Endometrial microvascular endothelial cells (primary cell): Measurements from ENCODE around the gene TUBG2. TPM values are rescaled to one million over a fixed set of nuclear protein-coding genes. Genes with fewer than 3 reads are reported as not detected.

ENCODE experiments used
- total RNA-seq: library from RNA; depleted of rRNA; stranded (reverse); fragments of >200 nt; gene quantifications from one replicate; pipeline ENCODE4 v1.2.3, GENCODE V29; 2015; ENCODE audit errors: inconsistent ontology term

The TUBG2 gene
- total RNA-seq, 1 donor from 2014 or later = 7.4 TPM

Other genes with a start within 250 kb of the TUBG2 start
- gene CAVIN1, start 236.0 kb upstream of the TUBG2 start, total RNA-seq = 806 TPM
- gene ATP6V0A1, start 200.4 kb upstream of the TUBG2 start, total RNA-seq = 27.1 TPM
- gene NAGLU, start 123.0 kb upstream of the TUBG2 start, total RNA-seq = 33.7 TPM
- not detected for gene HSD17B1, start 106.4 kb upstream of the TUBG2 start, total RNA-seq
- gene COASY, start 97.1 kb upstream of the TUBG2 start, total RNA-seq = 37.3 TPM
- 31.6 TPM for gene MLX, start 92.2 kb upstream of the TUBG2 start, total RNA-seq
- 8.5 TPM for gene PSMC3IP, start 81.6 kb upstream of the TUBG2 start, total RNA-seq
- gene RETREG3, start 49.9 kb upstream of the TUBG2 start, total RNA-seq = 65.9 TPM
- 137 TPM for gene TUBG1, start 49.6 kb upstream of the TUBG2 start, total RNA-seq
- 9.6 TPM for gene PLEKHH3, start 17.7 kb downstream of the TUBG2 start, total RNA-seq
- 1.5 TPM for gene CCR10, start 22.6 kb downstream of the TUBG2 start, total RNA-seq
- 29.7 TPM for gene CNTNAP1, start 23.2 kb downstream of the TUBG2 start, total RNA-seq
- gene EZH1, start 85.8 kb downstream of the TUBG2 start, total RNA-seq = 13.5 TPM
- 2.8 TPM for gene RAMP2, start 101.9 kb downstream of the TUBG2 start, total RNA-seq
- 70.5 TPM for gene VPS25, start 114.2 kb downstream of the TUBG2 start, total RNA-seq
- gene WNK4, start 121.3 kb downstream of the TUBG2 start, total RNA-seq = 6.5 TPM
- gene COA3, start 139.4 kb downstream of the TUBG2 start, total RNA-seq = 79.3 TPM
- 0.37 TPM for gene CNTD1, start 139.6 kb downstream of the TUBG2 start, total RNA-seq
- gene BECN1, start 165.0 kb downstream of the TUBG2 start, total RNA-seq = 109 TPM
- gene PSME3, start 174.1 kb downstream of the TUBG2 start, total RNA-seq = 163 TPM
- gene AOC2, start 185.3 kb downstream of the TUBG2 start, total RNA-seq = 0.09 TPM
- not detected for gene AOC3, start 191.9 kb downstream of the TUBG2 start, total RNA-seq
- not detected for gene G6PC1, start 241.5 kb downstream of the TUBG2 start, total RNA-seq